Muscle of leg (tissue), 11 donors: ENCODE results near the gene ZNF785. TPM values are rescaled to one million over a fixed set of nuclear protein-coding genes. Genes with fewer than 3 reads are reported as not detected.

Source experiments
- DNase-seq: peaks from one replicate; pipeline ENCODE4 v3.0.0; 2013
- H3K27ac ChIP-seq: one replicate; pipeline ENCODE4 v1.5.1; 2013; ENCODE audit warnings: mild to moderate bottlenecking, low read length, control low read depth
- H3K27me3 ChIP-seq: one replicate; pipeline ENCODE4 v1.6.1; 2013; ENCODE audit warnings: low read length; ENCODE audit not compliant: control insufficient read depth, insufficient read depth
- H3K36me3 ChIP-seq: one replicate; pipeline ENCODE4 v1.6.1; 2013; ENCODE audit warnings: low read length; ENCODE audit not compliant: control insufficient read depth, insufficient read depth
- H3K4me1 ChIP-seq: one replicate; pipeline ENCODE4 v1.6.1; 2013; ENCODE audit warnings: low read length; ENCODE audit not compliant: control insufficient read depth, insufficient read depth
- H3K4me3 ChIP-seq: one replicate; pipeline ENCODE4 v1.5.1; 2013; ENCODE audit warnings: low read length, control low read depth
- H3K9me3 ChIP-seq: replicated peaks from 2 replicates; pipeline ENCODE4 v1.6.1; 2013; ENCODE audit warnings: low read depth, low read length; ENCODE audit not compliant: control insufficient read depth
- WGBS: methylation state at CpG from one replicate; pipeline ENCODE4 v1.1.5; 2013; ENCODE audit warnings: missing lambda C conversion rate; ENCODE audit not compliant: insufficient coverage; 5-methylcytosine and 5-hydroxymethylcytosine counted together
- polyA plus RNA-seq, 8 donors: library from polyadenylated mRNA; unstranded; fragments of 120-200 nt; gene quantifications; one replicate each; pipeline versions ENCODE4 v1.2.1 to v1.2.3, GENCODE V29; 2013; ENCODE audit warnings: inconsistent platforms in 1 of 8, low replicate concordance in 1 of 8; ENCODE audit not compliant: insufficient read length in 8 of 8, insufficient read depth in 1 of 8
- total RNA-seq: library from RNA; stranded (reverse); fragments of 120-200 nt; gene quantifications from one replicate; pipeline ENCODE4 v1.2.4, GENCODE V29; 2013

The ZNF785 gene
- total and polyA plus RNA-seq, 9 donors: 9.7 to 16.6 (median 11.9) TPM

- no peaks in the 10 kb centered on the region for H3K36me3 ChIP-seq
- peaks cover 2% of the 10 kb centered on the region for H3K27me3 ChIP-seq
- no peak overlapping the region for H3K27ac ChIP-seq
- H3K4me1 ChIP-seq: peaks cover 2% of the 10 kb centered on the region
- no peak for DNase-seq
- no peaks in the 10 kb centered on the region for H3K9me3 ChIP-seq
- H3K4me3 ChIP-seq: no peak overlapping the region
- WGBS: no CpG with 5 or more reads among the region's 3 CpGs
Measured at GRCh38 chr16:30620169-30620568, 34.7 kb upstream of the ZNF785 start.

- Histone ChIP-seq H3K4me1 (peaks cover 2% of the 10 kb centered on the region), H3K27me3 (peaks cover 2% of the 10 kb centered on the region), H3K9me3 (no peaks in the 10 kb centered on the region), H3K36me3 (no peaks in the 10 kb centered on the region), H3K27ac (no peak overlapping the region), H3K4me3 (no peak overlapping the region)
- DNase-seq: no peak
- WGBS: 85% methylated on average over 3 of the region's 5 CpGs
Measured at GRCh38 chr16:30619638-30620037, 34.1 kb upstream of the ZNF785 start.

GRCh38 chr16:30619202-30619601 lies 33.7 kb upstream of the ZNF785 start:
- DNase-seq: no peak

GRCh38 chr16:30615358-30616091 lies 30.0 kb upstream of the ZNF785 start:
- Histone ChIP-seq H3K9me3 (no peaks in the 10 kb centered on the region), H3K4me3 (no peak overlapping the region), H3K27me3 (no peaks in the 10 kb centered on the region), H3K36me3 (no peaks in the 10 kb centered on the region), H3K4me1 (peaks cover 2% of the 10 kb centered on the region), H3K27ac (no peak overlapping the region)
- WGBS: 23% methylated on average over 10 of the region's 12 CpGs
- DNase-seq: no peak

More at GRCh38 chr16:30619202-30619601, 33.7 kb upstream of the ZNF785 start:
- 92% methylated on average over 2 of the region's 4 CpGs for WGBS
- H3K9me3 ChIP-seq: no peaks in the 10 kb centered on the region
- H3K4me3 ChIP-seq: no peak overlapping the region
- H3K27me3 ChIP-seq: peaks cover 2% of the 10 kb centered on the region
- no peak overlapping the region for H3K27ac ChIP-seq
- H3K4me1 ChIP-seq: peaks cover 2% of the 10 kb centered on the region
- no peaks in the 10 kb centered on the region for H3K36me3 ChIP-seq

GRCh38 chr16:30609926-30610839 lies 24.7 kb upstream of the ZNF785 start, which contains the start of gene ZNF689:
Gene ZNF689, minus strand, starts transcription at chr16:30610389. Its CDS starts 348 bp downstream, at chr16:30610041.
- peak within 1 kb of the TSS; percentile 92 for H3K27ac ChIP-seq
- H3K9me3 ChIP-seq: no peaks in the 10 kb centered on the region
- peak; percentile 99 for DNase-seq
- under 1% methylated on average over 56 of the region's 63 CpGs for WGBS
- peaks cover 33% of the 10 kb centered on the region for H3K36me3 ChIP-seq
- no peaks in the 10 kb centered on the region for H3K27me3 ChIP-seq
- peak within 1 kb of the TSS; percentile 83 for H3K4me3 ChIP-seq
- peaks cover 10% of the 10 kb centered on the region for H3K4me1 ChIP-seq

- Histone ChIP-seq H3K9me3 (no peaks in the 10 kb centered on the region), H3K4me1 (peaks cover 10% of the 10 kb centered on the region), H3K27ac (peak overlapping the region; percentile 92), H3K27me3 (no peaks in the 10 kb centered on the region), H3K36me3 (peaks cover 42% of the 10 kb centered on the region), H3K4me3 (peak overlapping the region; percentile 83)
- peak; percentile 47 for DNase-seq
- WGBS: 3% methylated on average over 33 of the region's 40 CpGs
Measured at GRCh38 chr16:30609002-30609925, 23.8 kb upstream of the ZNF785 start.

- Histone ChIP-seq H3K4me1 (peaks cover 16% of the 10 kb centered on the region), H3K36me3 (peaks cover 61% of the 10 kb centered on the region), H3K27me3 (no peaks in the 10 kb centered on the region), H3K27ac (no peak overlapping the region), H3K9me3 (peaks cover 1% of the 10 kb centered on the region), H3K4me3 (no peak overlapping the region)
- no peak for DNase-seq
- no CpG with 5 or more reads among the region's 3 CpGs for WGBS
Measured at GRCh38 chr16:30606004-30606403, 20.5 kb upstream of the ZNF785 start.

- Histone ChIP-seq H3K4me1 (peaks cover 16% of the 10 kb centered on the region), H3K4me3 (no peak overlapping the region), H3K27me3 (no peaks in the 10 kb centered on the region), H3K9me3 (peaks cover 2% of the 10 kb centered on the region), H3K36me3 (peaks cover 61% of the 10 kb centered on the region), H3K27ac (no peak overlapping the region)
- 84% methylated on average over 15 of the region's 15 CpGs for WGBS
- peak; percentile 46 for DNase-seq
Measured at GRCh38 chr16:30605158-30605557, 19.7 kb upstream of the ZNF785 start.

- DNase-seq: no peak
- Histone ChIP-seq H3K4me1 (peaks cover 15% of the 10 kb centered on the region), H3K4me3 (no peak overlapping the region), H3K27me3 (no peaks in the 10 kb centered on the region), H3K9me3 (peaks cover 2% of the 10 kb centered on the region), H3K27ac (no peak overlapping the region), H3K36me3 (peaks cover 61% of the 10 kb centered on the region)
- WGBS: 92% methylated on average over 49 of the region's 49 CpGs
Measured at GRCh38 chr16:30604316-30604947, 18.9 kb upstream of the ZNF785 start.
